Measurements from ENCODE around the gene CXCL5.
"Not testable (repeated sequence)": the region's sequence is repeated elsewhere in the genome, so short reads cannot be mapped to it uniquely, and the experiment has no call there.

CXCL5 gene

DNA sequence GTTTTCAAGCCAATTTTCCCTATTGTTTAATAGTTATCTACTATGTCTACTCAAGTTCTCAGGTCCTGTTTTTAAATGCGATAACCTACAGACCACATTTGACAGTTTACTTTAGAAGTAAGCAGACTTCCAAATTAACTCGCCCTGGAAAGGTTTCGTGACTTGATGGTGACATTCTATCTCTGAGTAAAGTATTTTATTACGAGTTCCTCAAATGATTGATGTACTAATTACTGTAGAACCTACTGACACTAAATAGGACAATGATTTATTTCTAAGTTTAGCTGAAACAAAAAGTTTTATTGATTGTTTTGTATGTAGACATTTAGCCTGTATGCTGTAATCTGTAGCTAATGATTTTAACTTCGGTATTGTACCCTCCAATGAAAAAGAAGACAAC is 8.5 kb downstream of the CXCL5 start:
- no peak overlapping the region for H3K4me3 ChIP-seq (replicated peaks; ENCODE audit: low read depth, low read length)
- DNase-seq (ENCODE audit: low read depth): no peak
- TF ChIP-seq CTCF (IDR thresholded peaks at IDR 0.05; ENCODE audit: low read length, missing control alignments): no peak

DNA sequence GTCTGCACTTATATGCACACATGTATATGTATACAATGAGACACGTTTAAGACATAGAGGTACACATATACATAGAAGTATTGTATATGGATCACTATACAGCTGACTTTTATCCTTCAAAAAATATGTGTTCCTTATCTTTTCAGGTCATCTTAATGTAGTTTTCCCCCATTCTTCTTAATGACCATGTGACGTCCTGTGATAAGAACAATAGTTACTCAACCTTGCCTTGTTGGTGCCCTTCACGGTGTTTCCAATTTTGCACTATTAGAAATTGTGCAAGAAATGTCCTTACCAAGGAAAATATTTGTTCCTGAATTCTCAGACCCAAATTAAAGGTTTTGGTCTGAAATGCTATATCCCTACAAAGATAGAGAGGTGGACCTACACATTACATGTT is 9.4 kb downstream of the CXCL5 start:
- no peak for DNase-seq (ENCODE audit: low read depth)
- no peak for TF ChIP-seq CTCF (IDR thresholded peaks at IDR 0.05; ENCODE audit: low read length, missing control alignments)
- no peak overlapping the region for H3K4me3 ChIP-seq (replicated peaks; ENCODE audit: low read depth, low read length)

DNA sequence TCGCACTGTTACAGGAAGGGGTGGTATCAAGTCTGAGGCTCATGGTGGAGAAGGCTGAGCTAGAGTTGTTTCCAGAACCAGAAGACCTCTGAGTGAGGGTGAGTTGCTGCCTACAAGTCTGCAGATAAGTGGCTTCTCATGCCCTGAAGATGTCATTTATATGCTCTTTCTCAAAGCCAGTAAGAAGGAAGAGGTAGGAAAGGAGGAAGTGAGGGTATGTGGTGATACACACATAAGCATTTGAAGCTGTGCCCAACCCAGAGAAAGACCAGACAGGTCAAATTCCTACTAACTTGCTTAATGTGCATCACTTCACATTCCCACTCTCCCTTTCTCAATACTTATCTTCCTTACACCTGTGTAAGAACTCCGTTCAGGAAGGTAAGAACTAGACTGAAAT is 10.4 kb downstream of the CXCL5 start, which contains the start of gene PPBP:
PPBP (minus strand) TSS at position 130 of the 400 bp plus-strand sequence; CDS start at position 43, 87 bp downstream.
- DNase-seq (ENCODE audit: low read depth): no peak
- no peak for TF ChIP-seq CTCF (IDR thresholded peaks at IDR 0.05; ENCODE audit: low read length, missing control alignments)
- no peak within 1 kb of the TSS for H3K4me3 ChIP-seq (replicated peaks; ENCODE audit: low read depth, low read length)

- no peak for DNase-seq (ENCODE audit: low read depth)
- TF ChIP-seq CTCF (IDR thresholded peaks at IDR 0.05; ENCODE audit: low read length, missing control alignments): no peak
- no peak overlapping the region for H3K4me3 ChIP-seq (replicated peaks; ENCODE audit: low read depth, low read length)
These were observed 13.0 kb downstream of the CXCL5 start for GRCh38 chr4:73985528-73985852.

- no peak for DNase-seq (ENCODE audit: low read depth)
- no peak for TF ChIP-seq CTCF (IDR thresholded peaks at IDR 0.05; ENCODE audit: low read length, missing control alignments)
- no peak overlapping the region for H3K4me3 ChIP-seq (replicated peaks; ENCODE audit: low read depth, low read length)
These were observed 13.5 kb downstream of the CXCL5 start for GRCh38 chr4:73984736-73985527.

DNA sequence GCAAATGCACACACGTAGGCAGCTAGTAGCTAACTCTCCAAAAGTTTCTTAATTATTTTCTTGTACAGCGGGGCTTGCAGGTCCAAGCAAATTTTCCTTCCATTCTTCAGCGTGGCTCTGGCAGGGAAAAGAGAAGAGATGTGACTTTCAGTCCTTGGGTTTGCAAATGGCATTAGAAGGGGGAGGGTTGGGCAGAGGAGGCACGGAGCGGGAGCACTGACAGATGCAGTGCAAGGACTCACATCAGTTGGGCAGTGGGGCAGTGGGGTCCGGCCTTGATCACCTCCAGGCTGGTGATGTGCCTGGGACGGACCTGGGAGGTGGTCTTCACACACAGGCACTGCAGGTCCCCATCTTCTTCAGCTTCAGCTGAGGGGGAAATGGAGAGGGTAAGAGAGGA is 17.3 kb downstream of the CXCL5 start:
- DNase-seq (ENCODE audit: low read depth); H3K4me3 ChIP-seq (replicated peaks; ENCODE audit: low read depth, low read length): not testable (repeated sequence)

GRCh38 chr4:73979407-73979957 is 19.0 kb downstream of the CXCL5 start:
- no peak for TF ChIP-seq CTCF (IDR thresholded peaks at IDR 0.05; ENCODE audit: low read length, missing control alignments)
- no peak for DNase-seq (ENCODE audit: low read depth)
- no peak overlapping the region for H3K4me3 ChIP-seq (replicated peaks; ENCODE audit: low read depth, low read length)

Data from fibroblast of pulmonary artery (primary cell).